ENCODE results near the gene PRND. TPM values are rescaled to one million over a fixed set of nuclear protein-coding genes. Genes with fewer than 3 reads are reported as not detected.
A peak's percentile ranks its signal among the peaks of the same experiment; 100 is the strongest.

PRND gene
- total and polyA plus RNA-seq, 2 of the 8 experiments (the other 6 are each of a cell fraction or from before 2014, with no cell fraction given), result 0.09 to 0.11 TPM

- no peak overlapping the region for H2BK12ac ChIP-seq (ENCODE audit: low read depth, low read length)
- 86% methylated on average over 2 of the region's 2 CpGs; no CpG with 5 or more reads in 1 of the 2 experiments for WGBS, 2 experiments (ENCODE audit: extremely low coverage in 1 of 2, insufficient coverage in 1 of 2, insufficient read length in 1 of 2, insufficient replicate concordance in 2 of 2, low coverage in 1 of 2, low lambda C conversion rate in 2 of 2, missing lambda C conversion rate in 1 of 2)
- H3K14ac ChIP-seq (ENCODE audit: insufficient read length), result no peak overlapping the region
- FAIRE-seq (no peak), DNase-seq (ENCODE audit: low read depth in 1 of 2, low spot score in 2 of 2) (no peak)
- H4K5ac ChIP-seq (ENCODE audit: insufficient read length, low read depth, low read length), result no peak overlapping the region
- H4K20me1 ChIP-seq (replicated peaks in 1 of 2; ENCODE audit: control insufficient read depth in 1 of 2, insufficient read depth in 2 of 2, low read length in 2 of 2), result no peaks in the 10 kb centered on the region
- H3K36me3 ChIP-seq (ENCODE audit: control insufficient read depth in 2 of 4, insufficient read depth in 4 of 4, low read length in 3 of 4), result no peaks in the 10 kb centered on the region
- no peak overlapping the region for H3K56ac ChIP-seq (replicated peaks; ENCODE audit: insufficient read length, low read depth, low read length)
- no peak overlapping the region for H2BK5ac ChIP-seq (ENCODE audit: low read depth, low read length)
- TF ChIP-seq SIRT6 (IDR thresholded peaks at IDR 0.05; ENCODE audit: low read length) (no peak), POLR2A (IDR thresholded peaks at IDR 0.05; ENCODE audit: control extremely low read depth in 1 of 2, low read depth in 2 of 2, low read length in 2 of 2) (no peak), SIN3A (conservative IDR thresholded peaks at IDR 0.05 in 1 of 2, IDR thresholded peaks at IDR 0.05 in 1 of 2; ENCODE audit: low read depth in 1 of 2, low read length in 2 of 2) (no peak), RXRA (IDR thresholded peaks at IDR 0.05; ENCODE audit: insufficient read depth, low read depth, low read length) (no peak), CEBPB (IDR thresholded peaks at IDR 0.05; ENCODE audit: low read depth, low read length) (peak; percentile 13; the same call in 1 of the 2 replicates), E2F6 (IDR thresholded peaks at IDR 0.05) (no peak)
- no peak overlapping the region for H2AFZ ChIP-seq (ENCODE audit: low read length)
- H3K4me3 ChIP-seq (ENCODE audit: extremely low read depth in 1 of 4, insufficient read depth in 2 of 4, low read depth in 3 of 4, low read length in 4 of 4), result no peak overlapping the region
- H3K4me2 ChIP-seq (ENCODE audit: insufficient read depth in 1 of 2, low read depth in 2 of 2, low read length in 2 of 2), result no peak overlapping the region
- H3K79me2 ChIP-seq (ENCODE audit: control insufficient read depth in 1 of 2, insufficient read depth in 2 of 2, low read length in 2 of 2), result peaks cover 0 to 27% of the 10 kb centered on the region in 2 experiments; a peak in 2 of 4 replicates
- POLR2A ChIA-PET (ENCODE audit: partially characterized antibody), result interaction anchor here (0.8 to 2.8 kb wide), 3 partner anchors 11 to 284 kb away, joined by 3 to 10 read pairs (median 3); no protein-coding TSS in a partner anchor
- no peak overlapping the region for H3K9ac ChIP-seq (replicated peaks in 1 of 4; ENCODE audit: extremely low read depth in 1 of 4, low read depth in 3 of 4, low read length in 3 of 4)
- H3K27me3 ChIP-seq (replicated peaks in 1 of 4; ENCODE audit: control insufficient read depth in 3 of 4, extremely low read depth in 1 of 4, insufficient read depth in 3 of 4, low read length in 3 of 4), result no peaks in the 10 kb centered on the region; a peak in 3 of 7 replicates
- peaks cover 0 to 3% (median under 1%) of the 10 kb centered on the region in 4 experiments; a peak in 4 of 7 replicates for H3K4me1 ChIP-seq (replicated peaks in 1 of 4; ENCODE audit: control insufficient read depth in 3 of 4, insufficient read depth in 4 of 4, low read length in 3 of 4)
- no peak overlapping the region for H3K18ac ChIP-seq (ENCODE audit: extremely low read depth, low read length)
- H2BK15ac ChIP-seq (ENCODE audit: low read length), result no peak overlapping the region
- CTCF ChIA-PET (ENCODE audit: partially characterized antibody), result interaction anchor here (0.7 to 1.4 kb wide), 4 partner anchors 8 to 31 kb away, joined by 3 to 7 read pairs (median 3); no protein-coding TSS in a partner anchor
- H4K8ac ChIP-seq (ENCODE audit: extremely low read depth, insufficient read depth, low read length), result no peak overlapping the region
- no peak overlapping the region for H4K91ac ChIP-seq (replicated peaks; ENCODE audit: insufficient read length, low read length)
- no peak overlapping the region for H2BK20ac ChIP-seq (ENCODE audit: low read length)
- no peak overlapping the region for H3K4ac ChIP-seq (replicated peaks; ENCODE audit: insufficient read length, low read depth, low read length)
- no peaks in the 10 kb centered on the region for H3K23me2 ChIP-seq (ENCODE audit: low read depth, low read length)
- no peak overlapping the region for H2AK5ac ChIP-seq (ENCODE audit: low read depth, low read length)
- H3K9me3 ChIP-seq (ENCODE audit: insufficient read depth in 2 of 2, low read depth in 1 of 2, low read length in 1 of 2), result no peaks in the 10 kb centered on the region
- no peak overlapping the region for H3K27ac ChIP-seq (ENCODE audit: low read depth, low read length)
- H3K79me1 ChIP-seq (ENCODE audit: low read depth, low read length), result no peaks in the 10 kb centered on the region
- no peak overlapping the region for H2BK120ac ChIP-seq (replicated peaks; ENCODE audit: low read depth, low read length)
- no peak overlapping the region for H3K23ac ChIP-seq (ENCODE audit: insufficient read length)
Measured at GRCh38 chr20:4689220-4689619, 32.5 kb upstream of the PRND start.
